ENCODE data around the gene FOSB.

DNA sequence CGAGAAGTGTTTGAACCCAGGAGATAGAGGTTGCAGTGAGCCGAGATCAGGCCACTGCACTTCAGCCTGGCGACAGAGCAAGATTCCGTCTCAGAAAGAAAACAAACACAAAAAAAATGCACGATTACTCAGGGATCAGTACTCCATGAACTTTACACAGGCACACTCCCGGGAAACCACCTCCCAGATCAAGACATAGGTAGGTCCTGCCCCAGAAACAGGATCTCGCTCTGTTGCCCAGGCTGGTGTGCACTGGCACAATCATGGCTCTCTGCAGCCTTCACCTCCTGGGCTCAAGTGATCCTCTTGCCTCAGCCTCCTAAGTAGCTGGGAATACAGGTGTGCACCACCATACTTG, 50.7 kb downstream of the FOSB start:
- TF ChIP-seq HNRNPL (IDR thresholded peaks at IDR 0.05; ENCODE audit: low read depth, low read length) (no peak), ZFPM2 (CRISPR knock-in tag; IDR thresholded peaks at IDR 0.05) (no peak)
